AG09309 (cell line): ENCODE measurements around the gene TAS2R50.

Experiments
- DNase-seq: peaks from one replicate; pipeline ENCODE4 v3.0.0-alpha.2; 2010; ENCODE audit warnings: low read depth
- H3K4me3 ChIP-seq: 2 replicates; pipeline ENCODE4 v1.5.1; 2011; ENCODE audit warnings: mild to moderate bottlenecking, low read depth, low read length, moderate library complexity; ENCODE audit not compliant: control insufficient read depth
- TF ChIP-seq, protein P1 (sequence below): IDR thresholded peaks from 2 replicates; pipeline ENCODE4 v1.5.1; 2011; ENCODE audit warnings: mild to moderate bottlenecking, low read depth, low read length, inconsistent platforms; ENCODE audit not compliant: insufficient read depth, control insufficient read depth; ENCODE audit errors: missing control alignments

The TAS2R50 gene

DNA sequence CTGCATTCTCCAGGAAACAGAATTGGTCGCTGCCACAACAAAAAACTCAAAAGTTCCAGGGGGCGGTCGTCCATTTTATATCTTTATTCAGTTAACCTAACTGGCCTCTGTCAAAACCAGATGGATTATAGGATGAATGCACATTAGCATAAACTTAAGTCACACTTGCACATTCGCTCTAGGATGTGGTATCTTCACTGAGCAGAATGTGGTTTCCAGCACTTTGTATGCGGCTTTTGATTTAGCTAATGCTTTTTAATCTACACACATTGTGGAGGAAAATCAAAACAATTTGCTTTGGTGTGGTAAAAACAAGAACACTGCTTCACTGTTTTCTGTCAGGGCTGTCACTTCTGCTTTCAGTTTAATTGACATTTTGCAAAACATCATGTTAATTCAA is 4.5 kb downstream of the TAS2R50 start:
- no peak for DNase-seq
- no peak overlapping the region for H3K4me3 ChIP-seq
- TF ChIP-seq, protein P1, sequence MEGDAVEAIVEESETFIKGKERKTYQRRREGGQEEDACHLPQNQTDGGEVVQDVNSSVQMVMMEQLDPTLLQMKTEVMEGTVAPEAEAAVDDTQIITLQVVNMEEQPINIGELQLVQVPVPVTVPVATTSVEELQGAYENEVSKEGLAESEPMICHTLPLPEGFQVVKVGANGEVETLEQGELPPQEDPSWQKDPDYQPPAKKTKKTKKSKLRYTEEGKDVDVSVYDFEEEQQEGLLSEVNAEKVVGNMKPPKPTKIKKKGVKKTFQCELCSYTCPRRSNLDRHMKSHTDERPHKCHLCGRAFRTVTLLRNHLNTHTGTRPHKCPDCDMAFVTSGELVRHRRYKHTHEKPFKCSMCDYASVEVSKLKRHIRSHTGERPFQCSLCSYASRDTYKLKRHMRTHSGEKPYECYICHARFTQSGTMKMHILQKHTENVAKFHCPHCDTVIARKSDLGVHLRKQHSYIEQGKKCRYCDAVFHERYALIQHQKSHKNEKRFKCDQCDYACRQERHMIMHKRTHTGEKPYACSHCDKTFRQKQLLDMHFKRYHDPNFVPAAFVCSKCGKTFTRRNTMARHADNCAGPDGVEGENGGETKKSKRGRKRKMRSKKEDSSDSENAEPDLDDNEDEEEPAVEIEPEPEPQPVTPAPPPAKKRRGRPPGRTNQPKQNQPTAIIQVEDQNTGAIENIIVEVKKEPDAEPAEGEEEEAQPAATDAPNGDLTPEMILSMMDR: no peak

GRCh38 chr12:10974965-10975364 is 11.7 kb downstream of the TAS2R50 start:
- TF ChIP-seq, protein P1: no peak
- H3K4me3 ChIP-seq: no peak overlapping the region
- no peak for DNase-seq

DNA sequence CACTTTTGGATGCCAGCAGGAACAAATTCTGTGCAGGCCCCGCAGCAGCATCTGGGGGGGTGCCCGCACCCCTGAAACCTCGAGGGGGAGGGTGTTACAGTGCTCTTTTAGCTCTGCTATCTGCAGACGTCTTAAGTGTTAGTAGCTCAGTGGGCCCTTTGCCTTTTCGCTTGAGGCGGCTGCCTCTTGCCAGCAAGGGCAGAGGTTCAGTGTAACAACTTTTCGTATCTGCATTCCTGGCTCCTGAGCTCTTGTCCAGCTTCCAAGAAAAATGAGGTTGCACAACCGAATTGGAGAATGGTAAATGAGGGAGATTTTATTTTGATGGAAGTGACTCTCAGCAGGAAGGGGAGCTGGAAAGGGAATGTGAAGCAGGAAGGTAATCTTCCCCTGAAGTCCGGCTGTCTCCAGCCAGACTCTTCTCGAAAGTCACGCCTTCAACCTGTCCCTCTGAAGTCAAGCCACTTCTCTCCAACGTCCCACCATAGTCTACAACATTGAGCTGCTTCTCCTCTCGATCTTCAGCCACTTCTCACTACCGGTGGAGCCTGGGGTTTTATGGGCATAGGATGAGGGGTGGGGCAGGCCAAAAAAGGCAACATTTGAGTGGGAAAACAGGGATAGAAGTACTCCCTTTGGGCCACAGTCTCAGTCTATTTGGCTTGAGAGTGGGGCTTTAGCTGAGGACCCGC is 17.8 kb downstream of the TAS2R50 start:
- H3K4me3 ChIP-seq: no peak overlapping the region
- DNase-seq: peak; percentile 25
- TF ChIP-seq, protein P1: no peak

DNA sequence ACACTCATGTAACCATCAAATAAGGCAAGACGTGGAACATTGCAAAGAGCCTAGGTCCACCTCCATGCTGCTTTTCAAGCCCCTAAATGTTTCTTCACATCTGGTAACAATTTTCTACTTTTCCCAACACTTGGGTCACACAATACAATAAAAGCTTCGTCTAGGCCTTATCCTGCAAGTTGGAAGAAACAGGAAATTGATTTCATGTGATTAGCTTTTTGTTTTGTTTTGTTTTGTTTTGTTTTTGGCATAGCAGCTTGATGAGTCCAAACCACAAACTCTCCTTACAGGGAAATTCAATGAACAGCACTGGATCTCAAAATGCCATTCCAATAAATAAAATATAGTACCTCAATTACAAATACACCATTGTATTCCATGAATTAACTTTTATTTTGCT is 19.3 kb downstream of the TAS2R50 start:
- no peak overlapping the region for H3K4me3 ChIP-seq
- DNase-seq: peak; percentile 59

DNA sequence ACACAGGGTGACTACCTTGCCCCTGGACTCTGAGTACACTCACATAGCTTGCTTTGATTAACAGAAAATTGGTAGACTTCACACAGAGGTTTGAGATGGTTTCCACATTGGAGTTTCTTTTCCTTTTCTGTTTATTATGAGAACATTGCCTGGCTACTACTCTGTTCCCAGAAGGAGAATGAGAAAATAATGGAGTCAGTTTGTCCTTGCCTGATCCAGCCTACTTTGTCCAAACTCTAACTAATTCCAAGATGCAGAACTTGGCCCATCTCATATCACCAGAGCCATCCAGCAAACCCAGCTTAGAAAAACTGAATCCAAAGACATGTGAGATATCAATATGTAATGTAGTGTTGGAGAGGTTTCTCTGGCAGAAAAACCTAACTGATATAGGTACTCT is 20.4 kb downstream of the TAS2R50 start:
- TF ChIP-seq, protein P1: no peak
- no peak for DNase-seq
- no peak overlapping the region for H3K4me3 ChIP-seq

More for the DNA sequence above, 19.3 kb downstream of the TAS2R50 start:
- TF ChIP-seq, protein P1: no peak

- no peak for DNase-seq
- TF ChIP-seq, protein P1: no peak
- no peak overlapping the region for H3K4me3 ChIP-seq
Measured at GRCh38 chr12:10965476-10965875, 21.2 kb downstream of the TAS2R50 start.
